AG08395 (cell line): ENCODE measurements around the gene GPSM1.

ENCODE experiments used
- DNase-seq: peaks from one replicate; pipeline ENCODE4 v3.0.0; 2012; ENCODE audit warnings: mixed read lengths, low spot score

Gene GPSM1

GRCh38 chr9:136361047-136361753, 33.9 kb downstream of the GPSM1 start:
- DNase-seq = peak; percentile 56

GRCh38 chr9:136361754-136362449, 34.6 kb downstream of the GPSM1 start:
- peak; percentile 24 for DNase-seq

- DNase-seq = no peak
Measured at GRCh38 chr9:136362450-136362784, 35.1 kb downstream of the GPSM1 start.

- peak; percentile 99 for DNase-seq
Measured at GRCh38 chr9:136363106-136363948, 36.0 kb downstream of the GPSM1 start, which contains the start of gene DNLZ. Gene DNLZ (minus strand): TSS chr9:136363744. CDS start chr9:136363714, 30 bp downstream.

GRCh38 chr9:136363949-136364748, 36.8 kb downstream of the GPSM1 start:
- DNase-seq = no peak

- DNase-seq = peak; percentile 12
Measured at GRCh38 chr9:136364942-136365774, 37.8 kb downstream of the GPSM1 start.

GRCh38 chr9:136365775-136366222, 38.5 kb downstream of the GPSM1 start:
- no peak for DNase-seq

GRCh38 chr9:136366826-136367225, 39.5 kb downstream of the GPSM1 start:
- no peak for DNase-seq

GRCh38 chr9:136367296-136368145, 40.2 kb downstream of the GPSM1 start:
- DNase-seq = no peak

- DNase-seq = no peak
Measured at GRCh38 chr9:136368190-136368589, 40.9 kb downstream of the GPSM1 start.

- DNase-seq = no peak
Measured at GRCh38 chr9:136370037-136370436, 42.7 kb downstream of the GPSM1 start.

- no peak for DNase-seq
Measured at GRCh38 chr9:136370687-136371532, 43.6 kb downstream of the GPSM1 start.

GRCh38 chr9:136371533-136371880, 44.2 kb downstream of the GPSM1 start:
- no peak for DNase-seq

- DNase-seq = no peak
Measured at GRCh38 chr9:136372006-136372405, 44.7 kb downstream of the GPSM1 start.

- DNase-seq = peak; percentile 79
Measured at GRCh38 chr9:136372561-136373299, 45.4 kb downstream of the GPSM1 start.

GRCh38 chr9:136373300-136374182, 46.2 kb downstream of the GPSM1 start, which contains the start of gene CARD9:
Gene CARD9 (minus strand): TSS chr9:136373669. CDS start chr9:136372078, 1,591 bp downstream.
- DNase-seq = peak; percentile 57

GRCh38 chr9:136374183-136374575, 46.8 kb downstream of the GPSM1 start:
- no peak for DNase-seq
